ENCODE data around the gene IGSF8.

The IGSF8 gene

DNA sequence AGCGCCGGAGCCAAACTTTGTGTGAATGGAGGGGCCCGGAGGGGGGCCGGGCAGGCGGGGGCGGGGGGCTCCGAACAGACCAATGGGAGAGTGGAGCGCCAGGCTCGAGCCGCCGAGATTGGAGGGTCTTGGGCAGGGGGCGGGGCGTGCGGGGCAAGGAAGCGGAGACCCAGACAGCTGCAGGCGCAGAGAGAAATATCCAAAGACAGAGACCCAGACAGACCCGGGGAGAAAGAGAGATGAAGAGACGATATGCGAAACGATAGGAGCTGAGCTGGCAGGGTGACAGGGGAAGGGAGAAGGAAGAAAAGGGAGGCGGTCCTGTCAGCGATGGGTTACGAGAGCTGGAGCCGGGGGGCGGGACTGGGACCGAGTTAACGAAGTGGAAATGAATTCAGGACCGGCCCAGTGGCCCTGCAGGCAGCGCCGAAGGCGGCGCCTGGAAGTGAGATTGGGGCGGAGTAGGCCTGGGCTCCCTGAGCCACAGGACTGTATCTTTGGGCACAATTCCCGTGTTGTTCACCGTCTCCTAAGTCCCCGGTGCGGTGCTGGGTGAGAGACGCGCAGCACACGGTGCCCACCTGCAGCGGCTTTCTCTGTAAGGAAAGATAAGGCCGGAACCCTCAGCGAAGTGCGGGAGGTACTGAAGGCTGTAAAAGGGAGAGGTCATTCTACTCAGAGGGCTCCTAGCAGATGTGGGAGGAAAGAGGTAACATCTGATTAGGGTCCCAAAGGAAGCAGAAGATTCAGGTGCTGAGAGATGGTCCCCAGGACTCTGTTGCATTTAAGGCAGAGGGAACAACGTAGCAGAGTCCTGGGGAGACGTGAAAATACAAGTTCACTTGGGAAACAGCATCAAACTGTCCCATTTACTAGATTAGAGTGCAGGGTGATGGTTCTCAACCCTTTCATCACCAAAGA lies 27.9 kb downstream of the IGSF8 start:
- H3K4me1 ChIP-seq = peaks cover 5% of the 10 kb centered on the region; the same call in 1 of the 2 replicates
- no peaks in the 10 kb centered on the region for H3K36me3 ChIP-seq (replicated peaks)
- peaks cover 8% of the 10 kb centered on the region for H3K27me3 ChIP-seq (ENCODE audit: low read depth)
- in situ Hi-C loops (cut with MboI; ENCODE audit: low sequenced_read_pairs) = no loop called here
- peak; percentile 74 to 92 for DNase-seq (ENCODE audit: low spot score in 2 of 2)
- H3K4me3 ChIP-seq = peak overlapping the region; percentile 37
- no peaks in the 10 kb centered on the region for H3K9me3 ChIP-seq

DNA sequence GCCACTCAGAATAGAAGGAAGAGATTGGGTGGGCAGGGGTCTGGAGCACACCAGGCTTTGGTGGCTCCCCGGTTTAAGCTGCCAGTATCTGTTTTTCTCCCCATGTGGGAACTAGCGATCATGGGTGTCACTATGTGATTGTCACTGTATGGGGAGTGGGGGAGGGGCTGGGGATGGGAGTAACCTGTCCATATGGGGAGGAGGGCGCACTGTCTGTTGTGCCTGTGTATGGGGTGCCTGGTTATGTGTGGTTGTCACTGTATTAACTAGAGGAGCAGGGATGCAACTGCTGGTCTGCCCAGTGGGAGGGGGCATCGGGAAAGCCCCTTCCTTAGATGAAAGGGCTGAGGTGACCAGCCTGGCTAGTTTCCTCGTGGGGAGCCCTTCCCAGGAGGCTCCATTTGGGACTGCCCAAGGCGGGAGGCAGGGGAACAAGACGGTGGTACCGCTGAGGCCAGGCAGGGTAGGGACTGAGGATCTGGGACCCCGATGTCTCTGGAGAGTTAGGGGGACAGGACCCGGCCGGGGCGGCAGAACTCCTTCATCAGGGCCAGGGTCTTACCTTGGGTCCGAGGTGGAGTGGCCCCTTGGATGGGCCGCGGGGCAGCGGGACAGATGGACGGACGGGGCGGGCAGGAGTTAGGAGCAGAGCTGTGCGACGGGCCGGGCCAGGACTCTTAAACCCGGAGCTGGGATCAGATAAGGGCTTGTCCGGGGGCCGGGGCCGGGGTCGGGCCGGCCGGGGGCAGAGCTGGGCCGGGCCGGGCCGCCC lies 28.8 kb downstream of the IGSF8 start, which contains the start of gene KCNJ10:
Gene KCNJ10 (minus strand): TSS at position 701 of the 772 bp plus-strand sequence. CDS start 27,628 bp downstream, outside the sequence.
- in situ Hi-C loops (cut with MboI; ENCODE audit: low sequenced_read_pairs) = no loop called here
- peaks cover 5% of the 10 kb centered on the region; the same call in 1 of the 2 replicates for H3K4me1 ChIP-seq

DNA sequence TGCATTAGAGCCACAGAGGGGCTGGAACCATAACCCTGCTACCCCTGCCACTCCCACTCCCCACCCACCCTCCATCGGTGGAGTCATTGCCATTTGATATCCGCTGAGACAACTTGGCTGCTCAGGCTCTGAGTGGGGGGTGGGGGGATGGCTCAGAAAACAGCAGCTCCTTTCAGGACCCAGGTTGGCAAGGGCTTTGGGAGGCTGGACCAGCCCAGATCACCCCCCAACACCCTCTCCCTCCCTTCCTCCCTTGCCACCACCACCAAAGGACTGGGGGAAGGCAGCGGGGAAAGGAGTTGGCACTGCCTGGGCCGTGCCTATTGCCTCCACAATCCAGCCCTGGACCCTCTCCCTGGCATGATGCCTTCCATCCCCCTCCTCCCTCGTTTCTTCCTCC lies 30.2 kb downstream of the IGSF8 start:
- in situ Hi-C loops (cut with MboI; ENCODE audit: low sequenced_read_pairs) = no loop called here
- Histone ChIP-seq H3K4me1 (peaks cover 5% of the 10 kb centered on the region; the same call in 1 of the 2 replicates), H3K4me3 (no peak overlapping the region), H3K36me3 (replicated peaks) (no peaks in the 10 kb centered on the region), H3K9me3 (no peaks in the 10 kb centered on the region), H3K27me3 (ENCODE audit: low read depth) (no peaks in the 10 kb centered on the region; the same call in 1 of the 2 replicates)
- no peak for DNase-seq (ENCODE audit: low spot score in 2 of 2)

More for the DNA sequence above, 28.8 kb downstream of the IGSF8 start, which contains the start of gene KCNJ10:
- Histone ChIP-seq H3K36me3 (replicated peaks) (no peaks in the 10 kb centered on the region), H3K9me3 (no peaks in the 10 kb centered on the region), H3K27me3 (ENCODE audit: low read depth) (peaks cover 2% of the 10 kb centered on the region; the same call in 1 of the 2 replicates), H3K4me3 (peak within 1 kb of the TSS; percentile 37)
- no peak for DNase-seq (ENCODE audit: low spot score in 2 of 2)

DNA sequence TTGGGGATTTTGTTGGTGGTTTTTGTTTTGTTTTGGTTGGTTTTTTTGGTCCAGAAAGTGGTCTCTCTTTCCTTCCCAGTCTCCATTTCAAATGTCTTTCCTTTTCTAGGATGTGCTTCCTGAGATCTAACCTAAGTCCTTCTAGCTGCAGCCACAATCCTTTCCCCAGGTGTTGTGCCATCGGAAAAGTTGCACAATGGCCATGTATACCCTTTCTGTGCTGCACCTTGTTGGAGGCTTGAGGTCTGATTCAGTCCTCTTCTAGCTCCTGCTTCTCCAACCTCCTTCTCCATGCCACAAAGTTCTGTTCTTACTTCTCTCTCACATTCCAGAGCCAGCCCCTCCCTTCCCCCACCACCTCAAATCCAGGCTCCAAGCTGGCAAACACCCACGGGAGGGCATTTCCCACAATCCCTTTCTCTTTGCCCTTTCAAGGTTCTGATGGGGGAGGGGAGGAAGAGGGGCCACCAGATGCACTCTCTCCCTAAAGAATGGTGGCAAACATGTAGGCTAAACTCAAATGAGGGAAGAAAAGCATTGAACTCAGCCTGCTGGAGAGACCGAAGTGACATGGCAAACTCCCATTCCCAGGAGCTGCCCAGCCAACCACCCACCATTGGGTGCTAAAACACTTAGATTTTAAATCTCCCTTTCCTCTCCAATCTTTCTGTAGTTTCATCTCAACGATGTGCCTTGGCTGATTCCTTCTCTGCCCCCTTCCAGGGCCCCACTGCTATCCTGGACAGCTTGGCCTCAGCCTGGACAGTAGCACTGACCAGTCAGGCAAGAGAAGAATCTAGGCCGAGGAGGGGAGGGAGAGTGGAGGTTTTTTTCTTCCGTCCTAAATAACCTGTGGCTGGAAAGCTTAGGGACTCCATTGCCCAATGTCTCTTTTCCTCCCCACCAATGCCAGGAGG lies 31.3 kb downstream of the IGSF8 start:
- Histone ChIP-seq H3K27me3 (ENCODE audit: low read depth) (no peaks in the 10 kb centered on the region; the same call in 1 of the 2 replicates), H3K36me3 (replicated peaks) (no peaks in the 10 kb centered on the region), H3K4me1 (peaks cover 5% of the 10 kb centered on the region; the same call in 1 of the 2 replicates), H3K9me3 (no peaks in the 10 kb centered on the region), H3K4me3 (no peak overlapping the region)
- no peak for DNase-seq (ENCODE audit: low spot score in 2 of 2)
- in situ Hi-C loops (cut with MboI; ENCODE audit: low sequenced_read_pairs) = no loop called here

- Histone ChIP-seq H3K4me3 (no peak overlapping the region), H3K9me3 (no peaks in the 10 kb centered on the region), H3K36me3 (replicated peaks) (no peaks in the 10 kb centered on the region), H3K27me3 (ENCODE audit: low read depth) (no peaks in the 10 kb centered on the region; the same call in 1 of the 2 replicates), H3K4me1 (no peaks in the 10 kb centered on the region)
- in situ Hi-C loops (cut with MboI; ENCODE audit: low sequenced_read_pairs) = no loop called here
- DNase-seq (ENCODE audit: low spot score in 2 of 2) = no peak
Observed at GRCh38 chr1:160064746-160065145, 33.7 kb downstream of the IGSF8 start.

DNA sequence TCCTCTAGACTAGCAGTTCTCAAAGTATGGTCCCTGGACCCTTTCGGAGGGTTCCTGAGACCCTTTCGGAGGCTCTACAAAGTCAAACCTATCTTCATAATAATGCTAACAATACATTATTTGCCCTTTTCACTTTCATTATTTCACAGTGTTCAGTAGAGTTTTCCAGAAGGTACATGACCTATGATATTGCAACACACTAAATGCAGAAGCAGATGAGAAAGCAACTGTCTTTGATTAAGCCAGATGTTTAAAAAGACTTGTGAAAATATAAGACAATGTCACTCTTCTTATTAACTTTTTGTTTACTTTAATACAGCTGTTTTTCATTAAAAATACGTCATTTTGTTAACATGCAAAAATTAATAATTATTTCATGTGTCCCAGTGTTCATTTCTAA lies 34.3 kb downstream of the IGSF8 start:
- in situ Hi-C loops (cut with MboI; ENCODE audit: low sequenced_read_pairs) = no loop called here
- no peaks in the 10 kb centered on the region for H3K36me3 ChIP-seq (replicated peaks)
- no peak overlapping the region for H3K4me3 ChIP-seq
- no peaks in the 10 kb centered on the region for H3K4me1 ChIP-seq
- H3K27me3 ChIP-seq (ENCODE audit: low read depth) = no peaks in the 10 kb centered on the region; the same call in 1 of the 2 replicates
- no peak for DNase-seq (ENCODE audit: low spot score in 2 of 2)
- H3K9me3 ChIP-seq = no peaks in the 10 kb centered on the region

- no peaks in the 10 kb centered on the region for H3K9me3 ChIP-seq
- H3K27me3 ChIP-seq (ENCODE audit: low read depth) = no peaks in the 10 kb centered on the region; the same call in 1 of the 2 replicates
- no peak for DNase-seq (ENCODE audit: low spot score in 2 of 2)
- H3K36me3 ChIP-seq (replicated peaks) = no peaks in the 10 kb centered on the region
- no peaks in the 10 kb centered on the region for H3K4me1 ChIP-seq
- in situ Hi-C loops (cut with MboI; ENCODE audit: low sequenced_read_pairs) = no loop called here
- no peak overlapping the region for H3K4me3 ChIP-seq
Observed at GRCh38 chr1:160063176-160063575, 35.2 kb downstream of the IGSF8 start.

- no peaks in the 10 kb centered on the region for H3K4me1 ChIP-seq
Observed at GRCh38 chr1:160062230-160062532, 36.2 kb downstream of the IGSF8 start.

GRCh38 chr1:160061369-160062229 lies 36.8 kb downstream of the IGSF8 start:
- Histone ChIP-seq H3K36me3 (replicated peaks) (no peaks in the 10 kb centered on the region), H3K4me3 (no peak overlapping the region), H3K27me3 (ENCODE audit: low read depth) (no peaks in the 10 kb centered on the region; the same call in 1 of the 2 replicates), H3K9me3 (no peaks in the 10 kb centered on the region), H3K4me1 (no peaks in the 10 kb centered on the region)
- in situ Hi-C loops (cut with MboI; ENCODE audit: low sequenced_read_pairs) = no loop called here
- DNase-seq (ENCODE audit: low spot score in 2 of 2) = no peak

More at GRCh38 chr1:160062230-160062532, 36.2 kb downstream of the IGSF8 start:
- Histone ChIP-seq H3K9me3 (no peaks in the 10 kb centered on the region), H3K4me3 (no peak overlapping the region), H3K36me3 (replicated peaks) (no peaks in the 10 kb centered on the region), H3K27me3 (ENCODE audit: low read depth) (no peaks in the 10 kb centered on the region; the same call in 1 of the 2 replicates)
- in situ Hi-C loops (cut with MboI; ENCODE audit: low sequenced_read_pairs) = no loop called here
- DNase-seq (ENCODE audit: low spot score in 2 of 2) = no peak

GRCh38 chr1:160058087-160058486 lies 40.3 kb downstream of the IGSF8 start:
- no peaks in the 10 kb centered on the region for H3K9me3 ChIP-seq
- peaks cover 9% of the 10 kb centered on the region for H3K27me3 ChIP-seq (ENCODE audit: low read depth)
- H3K4me1 ChIP-seq = no peaks in the 10 kb centered on the region
- in situ Hi-C loops (cut with MboI; ENCODE audit: low sequenced_read_pairs) = no loop called here
- no peaks in the 10 kb centered on the region for H3K36me3 ChIP-seq (replicated peaks)
- no peak overlapping the region for H3K4me3 ChIP-seq
- DNase-seq (ENCODE audit: low spot score in 2 of 2) = no peak

- in situ Hi-C loops (cut with MboI; ENCODE audit: low sequenced_read_pairs) = no loop called here
- Histone ChIP-seq H3K4me3 (no peak overlapping the region), H3K27me3 (ENCODE audit: low read depth) (peaks cover 23% of the 10 kb centered on the region), H3K4me1 (no peaks in the 10 kb centered on the region), H3K36me3 (replicated peaks) (no peaks in the 10 kb centered on the region), H3K9me3 (no peaks in the 10 kb centered on the region)
- no peak for DNase-seq (ENCODE audit: low spot score in 2 of 2)
Observed at GRCh38 chr1:160056648-160057169, 41.7 kb downstream of the IGSF8 start.

All from HAP-1 (cell line).